NAMALWA (cell line): ENCODE results near the gene BRPF3.

ENCODE experiments used
- DNase-seq: peaks from one replicate; pipeline ENCODE4 v3.0.0-alpha.2; 2015; ENCODE audit warnings: low spot score

The BRPF3 gene

GRCh38 chr6:36196113-36196879 lies at the start of gene BRPF3:
BRPF3 (plus strand) TSS chr6:36196744; CDS start chr6:36200323, 3,579 bp downstream.
- peak; percentile 76 for DNase-seq

GRCh38 chr6:36147294-36147693 lies 49.2 kb upstream of the BRPF3 start:
- DNase-seq = no peak

GRCh38 chr6:36149476-36149875 lies 47.1 kb upstream of the BRPF3 start:
- DNase-seq = no peak

- DNase-seq = no peak
These were observed 46.3 kb upstream of the BRPF3 start for GRCh38 chr6:36150283-36150682.

GRCh38 chr6:36154286-36154685 lies 42.3 kb upstream of the BRPF3 start:
- no peak for DNase-seq

GRCh38 chr6:36155662-36156061 lies 40.9 kb upstream of the BRPF3 start:
- DNase-seq = no peak

- DNase-seq = no peak
These were observed 36.3 kb upstream of the BRPF3 start for GRCh38 chr6:36160147-36160760.

GRCh38 chr6:36169023-36170007 lies 27.2 kb upstream of the BRPF3 start:
- no peak for DNase-seq

- DNase-seq = no peak
These were observed 25.8 kb upstream of the BRPF3 start for GRCh38 chr6:36170704-36171103.

GRCh38 chr6:36171573-36171972 lies 25.0 kb upstream of the BRPF3 start:
- DNase-seq = no peak

- no peak for DNase-seq
These were observed 19.4 kb upstream of the BRPF3 start for GRCh38 chr6:36177166-36177565.

GRCh38 chr6:36178544-36178943 lies 18.0 kb upstream of the BRPF3 start:
- no peak for DNase-seq

- DNase-seq = no peak
These were observed 16.4 kb upstream of the BRPF3 start for GRCh38 chr6:36180126-36180525.

GRCh38 chr6:36184311-36184710 lies 12.2 kb upstream of the BRPF3 start:
- no peak for DNase-seq

- no peak for DNase-seq
These were observed 10.3 kb upstream of the BRPF3 start for GRCh38 chr6:36186199-36186598.

GRCh38 chr6:36187446-36187845 lies 9.1 kb upstream of the BRPF3 start:
- no peak for DNase-seq

GRCh38 chr6:36195471-36196112 lies 952 bp upstream of the BRPF3 start:
- DNase-seq = peak; percentile 38

GRCh38 chr6:36196880-36197548 lies 470 bp downstream of the BRPF3 start:
- DNase-seq = peak; percentile 98

GRCh38 chr6:36197739-36198221 lies 1.2 kb downstream of the BRPF3 start:
- DNase-seq = no peak

- no peak for DNase-seq
These were observed 2.4 kb downstream of the BRPF3 start for GRCh38 chr6:36198986-36199385.

- no peak for DNase-seq
These were observed 3.8 kb downstream of the BRPF3 start for GRCh38 chr6:36200154-36200891.
